HFF-Myc (cell line): ENCODE measurements around the gene SSR3.

Experiments
- DNase-seq: peaks from one replicate; pipeline ENCODE4 v3.0.0-alpha.2; 2011; ENCODE audit warnings: low read depth; ENCODE audit errors: extremely low read depth
- H3K4me3 ChIP-seq: replicated peaks from 2 replicates; pipeline ENCODE4 v1.5.1; 2011; ENCODE audit warnings: low read depth, mild to moderate bottlenecking, control low read depth, low read length
- CTCF ChIP-seq: IDR thresholded peaks from 2 replicates; pipeline ENCODE4 v1.5.1; 2012; ENCODE audit warnings: mild to moderate bottlenecking, low read depth, low read length, control low read depth; ENCODE audit errors: missing control alignments

SSR3 gene

GRCh38 chr3:156516284-156516683 lies 38.6 kb downstream of the SSR3 start:
- DNase-seq: no peak
- TF ChIP-seq CTCF: no peak
- H3K4me3 ChIP-seq: no peak overlapping the region

- TF ChIP-seq CTCF: no peak
- DNase-seq: no peak
- H3K4me3 ChIP-seq: no peak overlapping the region
Observed at GRCh38 chr3:156513619-156514018, 41.3 kb downstream of the SSR3 start.

- H3K4me3 ChIP-seq: no peak overlapping the region
- TF ChIP-seq CTCF: no peak
- no peak for DNase-seq
Observed at GRCh38 chr3:156511987-156512677, 42.8 kb downstream of the SSR3 start.

GRCh38 chr3:156509189-156510174 lies 45.4 kb downstream of the SSR3 start:
- H3K4me3 ChIP-seq: no peak overlapping the region

GRCh38 chr3:156507285-156507684 lies 47.6 kb downstream of the SSR3 start:
- no peak for DNase-seq
- H3K4me3 ChIP-seq: no peak overlapping the region
- TF ChIP-seq CTCF: no peak

More at GRCh38 chr3:156509189-156510174, 45.4 kb downstream of the SSR3 start:
- DNase-seq: no peak
- TF ChIP-seq CTCF: peak; percentile 20

GRCh38 chr3:156498307-156498706 lies 56.6 kb downstream of the SSR3 start:
- TF ChIP-seq CTCF: no peak
- no peak overlapping the region for H3K4me3 ChIP-seq
- no peak for DNase-seq
